HG02981 (cell line): Measurements from ENCODE around the gene TTC9.
A peak's percentile ranks its signal among the peaks of the same experiment; 100 is the strongest.
"Not testable (repeated sequence)": the region's sequence is repeated elsewhere in the genome, so short reads cannot be mapped to it uniquely, and the experiment has no call there.

ENCODE experiments used
- ATAC-seq: cut with Tn5 transposase; IDR thresholded peaks from one replicate; pipeline ENCODE4 v1.9.1; 2021; ENCODE audit warnings: mild to moderate bottlenecking, moderate library complexity; ENCODE audit not compliant: unreplicated experiment

Gene TTC9

GRCh38 chr14:70671652-70672644 is 30.2 kb downstream of the TTC9 start:
- no peak for ATAC-seq

GRCh38 chr14:70677341-70677740 is 35.6 kb downstream of the TTC9 start:
- no peak for ATAC-seq

DNA sequence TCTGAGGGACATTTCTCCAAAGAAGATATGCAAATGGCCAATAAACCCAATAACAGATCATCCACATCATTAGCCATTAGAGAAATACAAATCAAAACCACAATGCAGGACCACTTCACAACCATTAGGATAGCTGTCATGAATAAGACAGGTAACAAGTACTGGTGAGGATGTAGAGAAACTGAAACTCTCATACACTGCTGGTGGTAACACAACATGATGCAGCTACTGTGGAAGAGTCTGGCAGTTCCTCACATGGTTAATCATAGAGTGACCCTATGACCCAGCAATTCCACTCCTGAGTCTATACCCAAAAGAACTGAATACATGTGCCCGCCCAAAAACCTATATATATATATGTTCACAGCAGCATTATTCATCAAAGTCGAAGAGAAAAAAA is 39.0 kb downstream of the TTC9 start:
- no peak for ATAC-seq

- ATAC-seq = no peak
These were observed 42.3 kb downstream of the TTC9 start for GRCh38 chr14:70683983-70684382.

- ATAC-seq = no peak
These were observed 43.9 kb downstream of the TTC9 start for GRCh38 chr14:70685474-70686197.

GRCh38 chr14:70692210-70692609 is 50.5 kb downstream of the TTC9 start:
- ATAC-seq = no peak

DNA sequence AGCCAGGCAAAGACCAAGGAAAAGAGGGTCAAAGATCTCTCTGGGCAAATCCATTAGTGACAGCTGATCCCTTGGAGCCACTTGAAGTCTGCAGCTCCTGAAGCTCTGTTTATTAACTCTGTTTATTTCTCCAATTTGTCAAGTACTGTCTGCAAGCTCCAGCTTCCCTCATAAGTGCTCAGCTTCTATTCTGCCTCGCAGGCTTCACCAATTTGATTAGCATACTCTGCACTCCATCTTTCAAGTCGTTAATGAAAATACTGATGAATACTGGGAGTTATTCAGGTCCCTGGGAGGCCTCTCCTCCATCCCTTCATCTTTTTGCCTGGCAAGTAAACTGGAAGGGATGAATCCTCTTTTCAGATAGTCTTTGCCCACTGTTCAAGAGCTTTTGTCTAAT is 54.3 kb downstream of the TTC9 start:
- ATAC-seq = no peak

GRCh38 chr14:70697701-70698100 is 56.0 kb downstream of the TTC9 start:
- ATAC-seq = no peak

DNA sequence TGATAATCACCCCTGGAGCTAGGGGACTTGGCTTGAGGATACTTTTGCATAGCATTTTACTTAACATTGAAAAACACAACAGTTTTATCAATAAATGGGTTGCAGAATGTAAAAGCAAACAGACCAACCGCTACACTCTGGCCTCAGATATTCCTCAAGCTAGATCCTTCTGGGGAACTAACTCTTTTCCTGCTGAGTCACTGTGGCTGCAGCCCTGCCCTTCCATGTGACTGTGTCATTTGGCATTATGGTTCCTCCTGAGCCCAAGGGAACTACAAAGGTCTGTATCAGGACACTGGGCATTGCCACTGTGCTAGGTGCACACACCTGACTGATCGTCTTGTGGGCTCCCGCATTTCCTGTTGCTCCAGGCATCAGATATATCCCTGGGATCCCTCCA is 56.6 kb downstream of the TTC9 start:
- ATAC-seq = no peak

- ATAC-seq = no peak
These were observed 57.9 kb downstream of the TTC9 start for GRCh38 chr14:70699646-70700045.

- ATAC-seq = no peak
These were observed 59.4 kb downstream of the TTC9 start for GRCh38 chr14:70700955-70701585.

- no peak for ATAC-seq
These were observed 59.9 kb downstream of the TTC9 start for GRCh38 chr14:70701610-70702009.

DNA sequence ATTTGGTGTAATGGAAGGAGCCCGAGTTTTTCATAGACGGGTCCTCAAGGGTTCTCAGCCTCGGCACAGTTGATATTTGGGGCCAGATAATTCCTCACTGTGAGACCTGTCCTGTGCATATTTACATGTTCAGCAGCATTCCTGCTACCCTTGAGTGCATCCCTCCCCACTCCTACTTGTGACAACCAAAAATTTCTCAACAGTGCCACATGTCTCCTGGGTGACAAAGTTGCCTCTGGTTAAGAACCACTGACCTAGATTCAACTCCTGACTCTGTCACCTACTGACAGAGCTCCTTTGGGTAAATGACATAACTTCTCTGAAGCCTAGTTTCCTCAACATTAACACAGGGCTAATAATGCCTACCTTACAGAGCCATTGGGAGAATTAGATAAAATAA is 60.4 kb downstream of the TTC9 start:
- ATAC-seq = no peak

DNA sequence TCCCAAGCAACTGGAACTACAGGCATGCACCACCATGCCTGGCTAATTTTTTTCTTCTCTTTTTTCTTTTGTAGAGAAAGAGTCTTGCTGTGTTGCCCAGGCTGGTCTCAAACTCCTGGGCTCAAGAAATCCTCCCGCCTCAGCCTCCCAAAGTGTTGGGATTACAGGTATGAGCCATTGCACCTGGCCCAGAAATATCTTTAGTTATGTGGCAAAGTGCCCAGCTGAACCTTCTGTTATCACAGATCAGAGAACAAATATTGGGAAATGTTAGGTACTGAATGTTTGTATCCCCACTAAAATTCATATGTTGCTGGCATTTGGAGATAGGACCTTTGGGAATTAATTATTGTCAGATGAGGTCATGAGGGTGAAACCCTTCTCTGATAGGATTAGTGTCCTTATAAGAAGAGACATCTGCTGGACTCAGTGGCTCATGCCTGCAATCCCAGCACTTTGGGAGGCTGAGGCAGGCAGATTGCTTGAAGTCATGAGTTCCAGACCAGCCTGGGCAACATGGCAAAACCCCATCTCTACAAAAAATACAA is 62.0 kb downstream of the TTC9 start:
- not testable (repeated sequence) for ATAC-seq

DNA sequence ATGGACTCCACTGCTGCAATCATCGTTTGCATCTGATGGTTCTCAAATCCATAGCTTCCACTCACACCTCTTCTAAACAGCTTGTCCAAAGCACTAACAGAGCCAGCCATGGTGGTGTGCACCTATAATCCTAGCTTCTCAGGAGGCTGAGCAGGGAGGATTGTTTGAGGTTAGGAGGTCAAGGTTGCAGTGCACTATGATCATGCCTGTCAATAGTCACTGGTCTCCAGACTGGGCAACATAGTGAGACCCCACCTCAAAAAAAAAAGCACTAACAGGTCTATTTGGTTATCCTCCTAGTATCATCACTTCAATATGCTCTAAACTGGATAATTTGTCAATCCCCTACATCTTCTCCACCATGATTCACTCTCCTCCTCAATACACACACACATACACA is 63.2 kb downstream of the TTC9 start:
- no peak for ATAC-seq

DNA sequence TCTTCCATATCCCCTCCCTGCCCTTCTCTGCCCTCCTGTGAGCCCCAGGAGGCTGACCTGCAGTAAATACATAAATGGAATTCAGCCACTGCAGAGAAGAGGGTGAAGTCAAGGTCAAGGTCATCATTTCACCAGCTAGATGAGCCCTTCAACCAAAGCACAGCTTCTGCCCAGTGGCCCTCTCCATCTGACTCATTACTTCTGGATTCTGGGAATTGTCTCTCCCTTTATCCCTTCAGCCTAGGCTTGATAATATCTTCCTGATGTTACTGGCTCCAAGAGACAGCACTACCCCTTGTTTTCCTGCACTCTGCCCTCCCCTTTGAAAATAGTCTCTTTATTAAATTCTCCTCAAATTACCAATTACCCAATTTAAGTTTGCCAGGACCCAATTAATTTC is 64.5 kb downstream of the TTC9 start:
- no peak for ATAC-seq

DNA sequence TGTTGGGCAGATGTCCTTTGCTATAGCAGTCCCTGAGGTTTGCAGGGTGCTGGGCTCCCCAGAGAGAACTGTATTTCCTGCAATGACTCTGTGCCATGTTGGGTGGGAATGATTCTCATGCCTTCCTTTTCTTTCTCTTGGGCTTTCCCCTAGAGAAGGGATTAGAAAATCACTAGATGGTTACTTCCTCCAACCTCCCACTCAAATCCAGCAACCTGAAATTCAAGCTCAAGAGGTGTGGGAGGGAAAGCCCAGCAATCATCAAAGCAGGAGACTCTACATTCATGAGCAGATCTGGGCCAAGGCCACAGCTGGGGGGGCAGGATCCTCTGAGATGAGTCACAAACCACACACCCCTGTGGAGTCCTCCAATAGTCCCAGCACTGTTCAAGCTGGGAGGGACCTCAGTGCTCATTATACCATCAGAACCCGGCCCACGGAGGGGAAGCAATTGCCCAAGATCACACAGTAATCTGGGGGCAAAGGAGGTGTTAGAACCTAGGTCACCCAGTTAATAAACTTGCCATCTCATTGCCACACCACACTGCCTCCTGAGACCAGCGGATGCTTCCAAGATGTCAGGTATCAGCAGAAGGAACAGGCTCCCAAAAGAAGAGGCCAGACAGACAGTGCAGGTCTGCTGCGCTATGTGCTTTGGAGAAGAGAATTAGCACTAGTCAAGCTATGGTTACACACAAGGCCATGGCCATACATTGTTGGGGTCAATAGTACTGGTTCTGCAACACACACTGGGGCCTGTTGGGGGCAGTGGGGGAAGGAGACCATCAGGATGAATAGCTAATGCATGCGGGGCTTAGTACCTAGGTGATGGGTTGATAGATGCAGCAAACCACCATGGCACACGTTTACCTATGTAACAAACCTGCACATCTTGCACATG is 65.7 kb downstream of the TTC9 start:
- ATAC-seq = peak; percentile 81

GRCh38 chr14:70708717-70709570 is 67.2 kb downstream of the TTC9 start:
- no peak for ATAC-seq

DNA sequence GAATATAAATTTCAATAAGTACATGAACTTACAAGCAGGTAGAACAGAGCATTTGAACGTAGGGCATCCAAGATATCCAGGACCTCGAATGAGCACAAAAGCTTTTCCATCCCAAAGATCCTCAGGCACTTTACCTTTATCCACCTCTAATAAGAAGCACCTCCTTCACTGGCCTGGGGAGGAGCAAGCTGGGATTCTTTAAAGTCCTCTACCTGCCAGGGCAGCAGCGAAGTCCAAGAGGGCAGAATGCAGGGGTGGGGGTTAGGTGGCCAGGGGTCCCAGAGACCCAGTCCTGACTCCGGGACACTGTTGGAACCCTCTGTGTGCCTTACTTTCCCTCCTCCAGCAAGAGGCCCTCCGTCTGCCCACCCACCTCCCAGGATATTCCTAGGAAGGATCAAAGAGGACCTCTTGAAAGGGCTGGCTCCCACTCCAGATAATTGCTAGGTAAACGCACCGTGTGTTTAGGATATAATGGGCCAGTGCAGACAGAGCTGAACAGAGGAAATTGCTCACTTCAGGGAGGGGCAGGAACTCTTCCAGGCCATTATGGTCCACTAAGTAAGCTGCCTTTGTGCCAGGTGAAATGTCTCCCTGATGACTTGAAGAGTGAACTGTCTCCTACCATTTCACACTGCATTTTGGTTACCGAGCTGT is 68.1 kb downstream of the TTC9 start:
- ATAC-seq = no peak
